Left lung (tissue), 10 donors: ENCODE results near the gene PANX3. TPM values are rescaled to one million over a fixed set of nuclear protein-coding genes. Genes with fewer than 3 reads are reported as not detected.
"Not testable (repeated sequence)": the region's sequence is repeated elsewhere in the genome, so short reads cannot be mapped to it uniquely, and the experiment has no call there.

Experiments used
- ATAC-seq: fragments of 200-7000 bp; cut with Tn5 transposase; one replicate; pipeline ENCODE4 v1.9.1; 2020; ENCODE audit warnings: moderate library complexity
- DNase-seq, 4 donors: peaks; one replicate each; pipeline ENCODE4 v3.0.0-alpha.2; 2013 to 2020
- H3K27ac ChIP-seq, 2 donors: fragments of 200-600 bp; sonication (generic) in 1 of 2; one replicate each; pipeline versions ENCODE4 v1.5.0 to v1.8.0; 2020 to 2021
- H3K27me3 ChIP-seq, 2 donors: fragments of 200-600 bp; sonication (generic) in 1 of 2; one replicate each; pipeline versions ENCODE4 v1.5.0 to v1.8.0; 2020 to 2021
- H3K36me3 ChIP-seq, 2 donors: fragments of 200-600 bp; sonication (generic) in 1 of 2; one replicate each; pipeline versions ENCODE4 v1.5.0 to v1.8.0; 2020 to 2021
- H3K4me1 ChIP-seq, 2 donors: fragments of 200-600 bp; one replicate each; pipeline ENCODE4 v1.8.0; 2021
- H3K4me3 ChIP-seq, 2 donors: fragments of 200-600 bp; sonication (generic) in 1 of 2; one replicate each; pipeline versions ENCODE4 v1.5.0 to v1.8.0; 2020 to 2021; ENCODE audit warnings: mild to moderate bottlenecking in 1 of 2
- H3K9me3 ChIP-seq, 2 donors: fragments of 200-600 bp; sonication (generic) in 1 of 2; one replicate each; pipeline versions ENCODE4 v1.5.0 to v1.8.0; 2020 to 2021
- CTCF ChIP-seq, 2 donors: fragments of 200-600 bp; sonication (generic) in 1 of 2; IDR thresholded peaks; one replicate each; pipeline versions ENCODE4 v1.5.0 to v1.8.0; 2021; ENCODE audit warnings: antibody characterized with exemption in 2 of 2
- intact Hi-C, 2 donors: fragments of 100-400 bp; cut with DNase I; formaldehyde crosslinking; loops; one replicate each; pipeline versions ENCODE4 v1.11.2 to v1.14.2; 2022
- polyA plus RNA-seq, 6 donors: library from polyadenylated mRNA; unstranded; fragments of 120-200 nt; gene quantifications; one replicate each; pipeline ENCODE4 v1.2.1, GENCODE V29; 2013; ENCODE audit not compliant: insufficient read length in 6 of 6
- total RNA-seq, 2 donors: library from RNA; stranded (reverse); fragmentation: NEBNext Ultra II Directional; extraction: Animal tissue kit (Norgen Biotek cat#: 25700); gene quantifications; one replicate each; pipeline ENCODE4 v1.2.1, GENCODE V29; 2021
- donor health status: DM: no; HTN: yes; CAD: no.
- donor health status: DM: no; HTN: no; CAD: no.

PANX3 gene
- total and polyA plus RNA-seq, 8 donors: not detected

DNA sequence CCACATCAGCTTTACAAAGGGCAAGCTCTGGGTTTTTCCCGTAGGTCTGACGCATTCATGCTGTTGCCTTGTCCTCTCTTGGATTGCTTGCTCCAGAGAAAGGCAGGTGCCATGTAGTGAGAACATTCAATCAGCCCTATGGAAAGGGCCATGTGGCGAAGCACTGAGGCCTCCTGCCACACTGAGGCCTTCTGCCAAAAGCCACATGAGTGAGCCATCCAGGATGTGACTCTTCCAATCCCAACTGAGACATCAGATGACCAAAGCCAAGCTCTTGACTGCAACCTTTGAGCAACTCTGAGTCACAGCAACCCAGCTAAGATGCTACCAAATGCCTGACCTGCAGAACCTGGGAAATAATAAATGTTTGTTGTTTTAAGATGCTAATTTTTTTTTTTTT is 9.0 kb upstream of the PANX3 start:
- H3K9me3 ChIP-seq: no peaks in the 10 kb centered on the region
- H3K4me3 ChIP-seq: no peak overlapping the region
- no peak for TF ChIP-seq CTCF (IDR thresholded peaks at IDR 0.05)
- peaks cover 3 to 8% of the 10 kb centered on the region in 2 donors for H3K27me3 ChIP-seq
- ATAC-seq (no peak), DNase-seq (no peak)
- H3K4me1 ChIP-seq: no peaks in the 10 kb centered on the region
- H3K27ac ChIP-seq: no peak overlapping the region
- intact Hi-C loops: no loop called here
- no peaks in the 10 kb centered on the region for H3K36me3 ChIP-seq

DNA sequence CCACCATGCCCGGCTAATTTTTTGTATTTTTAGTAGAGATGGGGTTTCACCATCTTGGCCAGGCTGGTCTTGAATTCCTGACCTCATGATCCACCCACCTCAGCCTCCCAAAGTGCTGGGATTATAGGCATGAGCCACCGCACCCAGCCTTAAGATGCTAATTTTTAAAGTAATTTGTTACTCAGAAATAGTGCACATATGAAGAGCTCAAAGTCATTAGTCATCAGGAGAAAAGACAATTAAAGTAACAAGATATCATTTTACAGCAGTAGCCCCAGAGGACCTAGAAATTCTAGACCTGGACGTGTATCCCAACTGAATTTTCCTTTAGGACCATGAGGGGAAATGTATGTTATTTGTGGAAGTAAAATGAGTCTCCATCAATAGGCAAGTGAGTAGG is 8.5 kb upstream of the PANX3 start:
- intact Hi-C loops: not testable (repeated sequence)

GRCh38 chr11:124605719-124606118 is 5.5 kb upstream of the PANX3 start:
- no peaks in the 10 kb centered on the region for H3K27me3 ChIP-seq
- no peak overlapping the region for H3K27ac ChIP-seq
- H3K36me3 ChIP-seq: no peaks in the 10 kb centered on the region
- DNase-seq (no peak), ATAC-seq (peak; percentile 66)
- no peak for TF ChIP-seq CTCF (IDR thresholded peaks at IDR 0.05)
- intact Hi-C loops: no loop called here
- H3K4me1 ChIP-seq: no peaks in the 10 kb centered on the region
- no peaks in the 10 kb centered on the region for H3K9me3 ChIP-seq
- no peak overlapping the region for H3K4me3 ChIP-seq

More for the DNA sequence above, 8.5 kb upstream of the PANX3 start:
- not testable (repeated sequence) for H3K36me3 ChIP-seq, DNase-seq, H3K27ac ChIP-seq, H3K4me1 ChIP-seq, ATAC-seq, H3K9me3 ChIP-seq, H3K4me3 ChIP-seq, H3K27me3 ChIP-seq

GRCh38 chr11:124608147-124608546 is 3.1 kb upstream of the PANX3 start:
- Histone ChIP-seq H3K4me3 (no peak overlapping the region), H3K36me3 (no peaks in the 10 kb centered on the region), H3K27me3 (no peaks in the 10 kb centered on the region), H3K27ac (no peak overlapping the region), H3K4me1 (no peaks in the 10 kb centered on the region), H3K9me3 (no peaks in the 10 kb centered on the region)
- no peak for DNase-seq
- ATAC-seq: no peak
- no peak for TF ChIP-seq CTCF (IDR thresholded peaks at IDR 0.05)
- intact Hi-C loops: no loop called here

DNA sequence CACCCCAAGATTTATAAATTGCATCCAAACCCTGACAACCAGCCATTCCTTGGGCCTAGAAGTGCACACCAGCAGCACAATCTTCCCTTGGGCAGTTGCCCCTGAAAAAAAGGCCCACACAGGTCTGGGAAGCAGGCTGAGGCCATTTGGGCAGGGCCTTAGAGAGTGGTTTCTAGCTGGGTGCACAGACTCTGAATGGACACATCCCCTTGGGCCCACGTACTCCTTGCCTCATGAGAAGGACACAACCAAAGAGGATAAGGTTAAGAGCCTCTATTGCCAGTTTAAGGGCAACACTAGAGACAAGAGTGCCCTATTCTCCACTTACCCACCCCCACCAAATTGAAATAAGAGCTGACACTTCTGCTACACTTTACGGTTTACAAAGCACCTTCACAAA is 933 bp upstream of the PANX3 start:
- DNase-seq (no peak), ATAC-seq (peak; percentile 59)
- Histone ChIP-seq H3K4me1 (no peaks in the 10 kb centered on the region), H3K27me3 (peaks cover 0 to 12% of the 10 kb centered on the region in 2 donors), H3K9me3 (no peaks in the 10 kb centered on the region), H3K4me3 (no peak overlapping the region), H3K27ac (no peak overlapping the region), H3K36me3 (no peaks in the 10 kb centered on the region)
- intact Hi-C loops: no loop called here
- no peak for TF ChIP-seq CTCF (IDR thresholded peaks at IDR 0.05)

DNA sequence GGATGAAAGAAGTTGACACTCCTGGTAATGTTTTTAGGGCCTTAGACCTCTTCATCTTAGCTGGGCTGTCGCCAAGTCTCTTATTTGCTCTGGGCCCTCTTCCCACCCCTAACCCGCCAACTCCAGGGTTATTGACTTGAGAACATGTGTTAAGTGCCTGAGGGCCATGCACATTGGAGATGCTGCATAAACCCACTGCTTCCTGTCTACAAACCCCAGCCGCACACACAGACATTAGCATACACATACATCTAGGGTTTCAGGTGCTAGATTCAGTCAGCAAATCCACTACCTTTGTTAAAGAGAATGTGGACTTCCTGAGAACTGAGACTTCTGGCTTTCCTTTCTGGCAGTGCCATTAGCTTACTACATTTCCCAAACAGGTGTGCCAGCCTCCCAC is 817 bp downstream of the PANX3 start:
- no peak for DNase-seq
- Histone ChIP-seq H3K27ac (no peak overlapping the region), H3K4me3 (no peak overlapping the region), H3K4me1 (no peaks in the 10 kb centered on the region), H3K36me3 (no peaks in the 10 kb centered on the region), H3K27me3 (peaks cover 0 to 12% of the 10 kb centered on the region in 2 donors), H3K9me3 (no peaks in the 10 kb centered on the region)
- intact Hi-C loops: no loop called here
- no peak for TF ChIP-seq CTCF (IDR thresholded peaks at IDR 0.05)
- ATAC-seq: peak; percentile 51
